Breast epithelium (tissue), 4 donors: Measurements from ENCODE around the gene RPL22L1. TPM values are rescaled to one million over a fixed set of nuclear protein-coding genes. Genes with fewer than 3 reads are reported as not detected.
A peak's percentile ranks its signal among the peaks of the same experiment; 100 is the strongest.

Source experiments
- DNase-seq, 2 donors: peaks; one replicate each; pipeline ENCODE4 v3.0.0-alpha.2; 2019; ENCODE audit warnings: low spot score in 2 of 2
- H3K27ac ChIP-seq, 2 donors: fragments of 200-600 bp; sonication (generic) in 1 of 2; one replicate each; pipeline ENCODE4 v1.5.1; 2016 to 2019; ENCODE audit warnings: mild to moderate bottlenecking in 1 of 2
- H3K27me3 ChIP-seq, 2 donors: fragments of 200-600 bp; sonication (generic) in 1 of 2; one replicate each; pipeline versions ENCODE4 v1.5.1 to v1.6.0; 2017 to 2019; ENCODE audit warnings: control low read depth in 1 of 2, mild to moderate bottlenecking in 1 of 2
- H3K36me3 ChIP-seq: fragments of 200-600 bp; one replicate; pipeline ENCODE4 v1.5.1; 2019
- H3K4me1 ChIP-seq, 2 donors: fragments of 200-600 bp; sonication (generic); one replicate each; pipeline ENCODE4 v1.5.1; 2016 to 2019; ENCODE audit warnings: control low read depth in 1 of 2
- H3K4me3 ChIP-seq, 3 donors: fragments of 200-600 bp; sonication (generic); 1 replicate in 2 of 3; 2 replicates in 1 of 3; pipeline ENCODE4 v1.5.1; 2016 to 2019; ENCODE audit warnings: mild to moderate bottlenecking in 3 of 3, moderate library complexity in 2 of 3
- H3K9me3 ChIP-seq, 2 donors: fragments of 200-600 bp; sonication (generic) in 1 of 2; one replicate each; pipeline ENCODE4 v1.5.1; 2016 to 2019; ENCODE audit warnings: control low read depth in 1 of 2
- CTCF ChIP-seq, 3 donors: fragments of 450-650 bp; IDR thresholded peaks; one replicate each; pipeline ENCODE4 v1.5.1; 2016 to 2017; ENCODE audit warnings: antibody characterized with exemption in 3 of 3, mild to moderate bottlenecking in 3 of 3, moderate library complexity in 3 of 3
- POLR2A ChIP-seq: fragments of 450-650 bp; IDR thresholded peaks from one replicate; pipeline ENCODE4 v1.6.1; 2016; ENCODE audit warnings: antibody characterized with exemption, mild to moderate bottlenecking, moderate library complexity
- POLR2AphosphoS5 ChIP-seq, 3 donors: sonication (generic); formaldehyde crosslinking; IDR thresholded peaks; one replicate each; pipeline ENCODE4 v1.6.1; 2017; ENCODE audit warnings: antibody characterized with exemption in 3 of 3
- intact Hi-C: fragments of 100-400 bp; cut with DNase I; formaldehyde crosslinking; loops from one replicate; pipeline ENCODE4 v1.15.1; 2023; ENCODE audit warnings: low total_unique reads
- total RNA-seq, 3 donors: library from RNA; depleted of rRNA; stranded (reverse); fragments of >200 nt; gene quantifications; one replicate each; pipeline ENCODE4 v1.1.0, GENCODE V29; 2016

The RPL22L1 gene
- total RNA-seq, 3 donors from 2014 or later = 36.5 to 196 (median 114) TPM

GRCh38 chr3:170815340-170815739, 54.7 kb downstream of the RPL22L1 start:
- no peak overlapping the region for H3K4me3 ChIP-seq
- intact Hi-C loops = no loop called here
- H3K9me3 ChIP-seq = no peaks in the 10 kb centered on the region
- peak in 1 of 2 donors; percentile 54 for DNase-seq
- TF ChIP-seq POLR2A = no peak
- TF ChIP-seq CTCF (IDR thresholded peaks at IDR 0.05) = no peak
- TF ChIP-seq POLR2AphosphoS5 (IDR thresholded peaks at IDR 0.05) = no peak
- H3K27ac ChIP-seq = no peak overlapping the region
- H3K4me1 ChIP-seq = no peaks in the 10 kb centered on the region
- no peaks in the 10 kb centered on the region for H3K27me3 ChIP-seq
- no peaks in the 10 kb centered on the region for H3K36me3 ChIP-seq

Other genes starting within 250 kb of the RPL22L1 start
- 1 to 10 TPM; 4.7 to 7.4 (median 5.2) TPM for gene EIF5A2, start 38.4 kb upstream of the RPL22L1 start, total RNA-seq
- gene SLC2A2, start 156.5 kb upstream of the RPL22L1 start, total RNA-seq = not detected